Keratinocyte (primary cell): Measurements from ENCODE around the gene EIF4ENIF1. TPM values are rescaled to one million over a fixed set of nuclear protein-coding genes. Genes with fewer than 3 reads are reported as not detected.
"Not testable (repeated sequence)": the region's sequence is repeated elsewhere in the genome, so short reads cannot be mapped to it uniquely, and the experiment has no call there.

Experiments
- DNase-seq: peaks from one replicate; pipeline ENCODE4 v3.0.0-alpha.2; 2011; ENCODE audit warnings: low read depth, missing footprints, low spot score
- FAIRE-seq: peaks from 2 replicates; lab custom pipeline; 2011; peaks lifted over from hg19 to GRCh38; lab: Jason Lieb, UNC
- H2AFZ ChIP-seq: 2 replicates; pipeline ENCODE4 v1.6.0; 2012; ENCODE audit warnings: low read length, control low read depth, inconsistent platforms; ENCODE audit not compliant: control insufficient read depth
- H3K27ac ChIP-seq: 2 replicates; pipeline ENCODE4 v1.5.1; 2011; ENCODE audit warnings: low read length; ENCODE audit not compliant: control insufficient read depth, insufficient read depth
- H3K27me3 ChIP-seq: 3 replicates; pipeline ENCODE4 v1.6.0; 2011; ENCODE audit warnings: low read length; ENCODE audit not compliant: control insufficient read depth, insufficient read depth; ENCODE audit errors: extremely low read depth
- H3K36me3 ChIP-seq, 2 experiments: 2 replicates in 1 of 2; 3 replicates in 1 of 2; pipeline ENCODE4 v1.5.1; 2011; ENCODE audit warnings: low read length in 2 of 2, mild to moderate bottlenecking in 1 of 2; ENCODE audit not compliant: control insufficient read depth in 2 of 2, insufficient read depth in 2 of 2; ENCODE audit errors: extremely low read depth in 1 of 2
- H3K4me1 ChIP-seq: 3 replicates; pipeline ENCODE4 v1.5.1; 2011; ENCODE audit warnings: low read length; ENCODE audit not compliant: control insufficient read depth, insufficient read depth; ENCODE audit errors: extremely low read depth
- H3K4me2 ChIP-seq: 3 replicates; pipeline ENCODE4 v1.6.0; 2011; ENCODE audit warnings: low read depth, low read length; ENCODE audit not compliant: control insufficient read depth, insufficient read depth; ENCODE audit errors: extremely low read depth
- H3K4me3 ChIP-seq, 3 experiments: fragments of 200-600 bp in 1 of 3; sonication (generic) in 1 of 3; 2 replicates in 2 of 3; 3 replicates in 1 of 3; pipeline ENCODE4 v1.5.1; 2011 to 2016; ENCODE audit warnings: low read length in 3 of 3, mild to moderate bottlenecking in 3 of 3, control low read depth in 2 of 3, inconsistent platforms in 1 of 3, low read depth in 1 of 3, mixed read lengths in 1 of 3, mixed run types in 1 of 3, moderate library complexity in 1 of 3; ENCODE audit not compliant: control insufficient read depth in 2 of 3, insufficient read depth in 2 of 3; ENCODE audit errors: extremely low read depth in 1 of 3
- H3K79me2 ChIP-seq: 2 replicates; pipeline ENCODE4 v1.6.0; 2012; ENCODE audit warnings: low read length; ENCODE audit not compliant: control insufficient read depth, insufficient read depth
- H3K9ac ChIP-seq: 3 replicates; pipeline ENCODE4 v1.6.0; 2011; ENCODE audit warnings: low read length; ENCODE audit not compliant: control insufficient read depth, insufficient read depth; ENCODE audit errors: extremely low read depth
- H3K9me1 ChIP-seq: 3 replicates; pipeline ENCODE4 v1.6.0; 2011; ENCODE audit warnings: low read length; ENCODE audit not compliant: control insufficient read depth, insufficient read depth; ENCODE audit errors: extremely low read depth
- H3K9me3 ChIP-seq: 2 replicates; pipeline ENCODE4 v1.5.1; 2012; ENCODE audit warnings: low read depth, low read length; ENCODE audit not compliant: control insufficient read depth
- H4K20me1 ChIP-seq: 3 replicates; pipeline ENCODE4 v1.6.0; 2011; ENCODE audit warnings: low read length; ENCODE audit not compliant: control insufficient read depth, insufficient read depth; ENCODE audit errors: extremely low read depth
- CTCF ChIP-seq, 3 experiments: IDR thresholded peaks in 1 of 3; conservative IDR thresholded peaks in 1 of 3; optimal IDR thresholded peaks in 1 of 3; 2 replicates in 2 of 3; 3 replicates in 1 of 3; pipeline versions ENCODE3 to v1.5.1; 2011; ENCODE audit warnings: low read length in 3 of 3, mild to moderate bottlenecking in 3 of 3, moderate library complexity in 2 of 3, control low read depth in 1 of 3, inconsistent platforms in 1 of 3; ENCODE audit not compliant: insufficient read depth in 2 of 3; ENCODE audit errors: extremely low read depth in 1 of 3
- EZH2 ChIP-seq: IDR thresholded peaks from one replicate; pipeline ENCODE4 v1.6.1; 2012; ENCODE audit warnings: inconsistent platforms, mild to moderate bottlenecking, low read length, moderate library complexity
- dilution Hi-C: fragments of 300-500 bp; cut with MboI; formaldehyde crosslinking; loops from one replicate; pipeline ENCODE4 v1.7.0; 2020; ENCODE audit warnings: low sequenced_read_pairs; ENCODE audit not compliant: extremely low pct_ligation_motif_present
- polyA plus RNA-seq, 5 experiments: library from polyadenylated mRNA; depleted of rRNA in 3 of 5; stranded (reverse) in 3 of 5; stranded (forward) in 1 of 5; unstranded in 1 of 5; fragments of >200 nt; gene quantifications; 1 replicate in 1 of 5; 2 replicates in 3 of 5; 3 replicates in 1 of 5; pipeline versions ENCODE4 v1.2.1 to v1.2.3, GENCODE V29; 2011 to 2012; ENCODE audit warnings: missing spikeins in 2 of 5, low read depth in 1 of 5, low replicate concordance in 1 of 5

The EIF4ENIF1 gene
- polyA plus RNA-seq, 1 donor (not counting 4 experiments of a cell fraction or from before 2014, with no cell fraction given): 14.4 TPM

GRCh38 chr22:31486951-31487350, 2.7 kb downstream of the EIF4ENIF1 start:
- FAIRE-seq: no peak
- peaks cover 59% of the 10 kb centered on the region for H3K79me2 ChIP-seq
- H2AFZ ChIP-seq: no peak overlapping the region
- no peaks in the 10 kb centered on the region for H3K9me3 ChIP-seq
- no peak overlapping the region for H3K9ac ChIP-seq
- dilution Hi-C loops: no loop called here
- H3K4me3 ChIP-seq: no peak overlapping the region
- no peak for DNase-seq
- H3K9me1 ChIP-seq: no peaks in the 10 kb centered on the region
- TF ChIP-seq EZH2 (no peak), CTCF (optimal IDR thresholded peaks at IDR 0.05 in 1 of 3, IDR thresholded peaks at IDR 0.05 in 1 of 3, conservative IDR thresholded peaks at IDR 0.05 in 1 of 3; ENCODE audit: extremely low read depth in 1 of 3, insufficient read depth in 2 of 3, low read length in 3 of 3) (no peak)
- no peak overlapping the region for H3K4me2 ChIP-seq
- peaks cover 6 to 13% of the 10 kb centered on the region in 2 experiments for H3K36me3 ChIP-seq
- peaks cover 26% of the 10 kb centered on the region for H3K4me1 ChIP-seq
- no peaks in the 10 kb centered on the region for H3K27me3 ChIP-seq
- no peaks in the 10 kb centered on the region for H4K20me1 ChIP-seq
- H3K27ac ChIP-seq: no peak overlapping the region

- not testable (repeated sequence) for FAIRE-seq
- H3K79me2 ChIP-seq: peaks cover 64% of the 10 kb centered on the region
Observed at GRCh38 chr22:31486369-31486768, 3.3 kb downstream of the EIF4ENIF1 start.

GRCh38 chr22:31482470-31482869, 7.2 kb downstream of the EIF4ENIF1 start:
- H4K20me1 ChIP-seq, DNase-seq, dilution Hi-C loops, H3K9me1 ChIP-seq, H3K4me1 ChIP-seq, H3K27me3 ChIP-seq, H2AFZ ChIP-seq, H3K4me3 ChIP-seq, H3K9ac ChIP-seq, H3K27ac ChIP-seq, H3K4me2 ChIP-seq, H3K9me3 ChIP-seq, FAIRE-seq: not testable (repeated sequence)
- peaks cover 58% of the 10 kb centered on the region for H3K79me2 ChIP-seq
- peaks cover 18 to 19% of the 10 kb centered on the region in 2 experiments for H3K36me3 ChIP-seq

More at GRCh38 chr22:31486369-31486768, 3.3 kb downstream of the EIF4ENIF1 start:
- H3K4me1 ChIP-seq: peaks cover 20% of the 10 kb centered on the region
- H3K4me2 ChIP-seq, H3K4me3 ChIP-seq, H3K9me3 ChIP-seq, dilution Hi-C loops, H3K27ac ChIP-seq, H3K27me3 ChIP-seq, DNase-seq, H2AFZ ChIP-seq, H3K9ac ChIP-seq, H3K9me1 ChIP-seq, H4K20me1 ChIP-seq: not testable (repeated sequence)
- H3K36me3 ChIP-seq: peaks cover 8 to 19% of the 10 kb centered on the region in 2 experiments
